Activated CD8-positive, alpha-beta memory T cell treated with anti-CD3 and anti-CD28 coated beads, Interleukin-2, amount 10 ng/mL, durations not matched to agents 7 days and 5 days (primary cell): ENCODE data around the gene APBA2. TPM values are rescaled to one million over a fixed set of nuclear protein-coding genes. Genes with fewer than 3 reads are reported as not detected.
"Not testable (repeated sequence)": the region's sequence is repeated elsewhere in the genome, so short reads cannot be mapped to it uniquely, and the experiment has no call there.

Experiments used
- ATAC-seq: fragments of 150-1000 bp; cut with Tn5 transposase; one replicate; pipeline ENCODE4 v1.10.0; 2021; ENCODE audit warnings: moderate library complexity
- CTCF ChIA-PET: fragments of 350-600 bp; sonication (Branson Sonifier 250); formaldehyde crosslinking; loops from one replicate; lab custom pipeline; 2021; ENCODE audit warnings: antibody characterized with exemption; lab: Charles Lee
- DNase-seq: peaks from one replicate; pipeline ENCODE4 v3.0.0-alpha.2; 2020
- H3K27ac Mint-ChIP-seq: one replicate; pipeline ENCODE4 v1.8.0; 2021; ENCODE audit warnings: mild to moderate bottlenecking, mixed read lengths
- H3K27me3 Mint-ChIP-seq: one replicate; pipeline ENCODE4 v1.8.0; 2021; ENCODE audit warnings: mixed read lengths
- H3K36me3 Mint-ChIP-seq: one replicate; pipeline ENCODE4 v1.8.0; 2021; ENCODE audit warnings: mild to moderate bottlenecking, mixed read lengths
- H3K4me1 Mint-ChIP-seq: one replicate; pipeline ENCODE4 v1.8.0; 2021; ENCODE audit warnings: mixed read lengths
- H3K4me3 Mint-ChIP-seq: one replicate; pipeline ENCODE4 v1.8.0; 2021; ENCODE audit warnings: mild to moderate bottlenecking, moderate library complexity, mixed read lengths
- H3K9me3 Mint-ChIP-seq: one replicate; pipeline ENCODE4 v1.8.0; 2022; ENCODE audit warnings: low read depth, mixed read lengths
- total RNA-seq, 2 experiments: library from RNA; stranded (reverse); gene quantifications; one replicate each; pipeline ENCODE4 v1.2.3, GENCODE V29; 2021

The APBA2 gene
- total RNA-seq, 2 experiments from 2014 or later: 2.6 to 7.9 TPM

- DNase-seq: no peak
- Mint-ChIP-seq H3K4me1 (peaks cover 26% of the 10 kb centered on the region), H3K9me3 (no peaks in the 10 kb centered on the region), H3K4me3 (no peak overlapping the region), H3K27me3 (no peaks in the 10 kb centered on the region), H3K36me3 (no peaks in the 10 kb centered on the region), H3K27ac (no peak overlapping the region)
- no peak for ATAC-seq
- CTCF ChIA-PET: interaction anchor here (2.8 to 7.6 kb wide), 2 partner anchors 10 to 78 kb away, joined by 9 to 78 read pairs; no protein-coding TSS in a partner anchor
Observed at GRCh38 chr15:29092376-29093064, 206.7 kb downstream of the APBA2 start.

DNA sequence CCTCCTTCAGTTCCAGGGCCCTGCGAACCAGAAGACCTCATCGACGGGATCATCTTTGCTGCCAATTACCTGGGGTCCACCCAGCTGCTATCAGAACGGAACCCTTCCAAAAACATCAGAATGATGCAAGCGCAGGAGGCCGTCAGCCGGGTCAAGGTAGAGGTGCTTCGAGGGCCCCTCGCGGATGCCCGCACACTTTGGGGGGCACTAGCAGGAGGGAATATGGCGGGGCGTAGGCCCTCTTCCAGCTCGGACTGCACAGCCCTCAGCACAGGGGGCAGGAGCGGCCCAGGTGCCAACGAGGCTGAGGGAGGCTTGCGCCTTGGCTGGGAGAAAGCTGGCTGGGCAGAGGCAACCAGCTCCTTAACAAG is 207.3 kb downstream of the APBA2 start:
- DNase-seq (no peak), ATAC-seq (no peak)
- no peaks in the 10 kb centered on the region for H3K36me3 Mint-ChIP-seq
- CTCF ChIA-PET: interaction anchor here (7.6 kb wide), 1 partner anchor 10 kb away, joined by 78 read pairs; no protein-coding TSS in a partner anchor
- no peaks in the 10 kb centered on the region for H3K27me3 Mint-ChIP-seq
- H3K4me3 Mint-ChIP-seq: no peak overlapping the region
- H3K9me3 Mint-ChIP-seq: no peaks in the 10 kb centered on the region
- peaks cover 21% of the 10 kb centered on the region for H3K4me1 Mint-ChIP-seq
- no peak overlapping the region for H3K27ac Mint-ChIP-seq

DNA sequence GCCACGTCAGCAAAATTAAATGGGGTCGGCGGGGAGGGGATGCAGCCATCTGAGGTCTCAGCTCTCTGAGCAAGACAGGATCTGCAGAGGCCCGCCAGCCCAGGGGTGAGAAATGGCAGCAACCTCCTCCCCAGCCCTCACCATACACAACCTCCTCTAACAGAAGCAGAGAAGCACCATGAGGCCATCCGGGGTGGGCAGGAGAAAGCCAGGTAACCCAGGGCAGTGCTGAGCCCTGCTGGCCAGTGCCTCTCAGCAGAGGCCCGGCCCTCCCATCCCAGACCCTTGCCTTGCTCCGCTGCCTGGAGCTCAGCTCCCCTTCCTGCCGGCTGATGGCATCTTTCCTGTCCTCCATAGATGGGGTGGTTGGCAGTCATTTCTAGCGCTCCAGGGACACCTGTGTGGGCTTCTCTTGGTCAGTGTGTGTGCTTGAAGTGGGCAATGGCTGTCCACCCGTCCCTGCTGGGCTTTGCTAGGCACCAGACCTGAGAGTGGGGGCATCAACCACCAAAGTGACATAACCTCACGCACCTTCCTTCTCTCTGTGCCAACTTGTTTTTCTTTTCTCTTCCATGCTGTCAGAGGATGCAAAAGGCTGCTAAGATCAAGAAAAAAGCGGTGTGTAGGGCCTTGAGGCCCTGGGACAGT is 208.0 kb downstream of the APBA2 start:
- Mint-ChIP-seq H3K4me1 (peaks cover 13% of the 10 kb centered on the region), H3K27me3 (no peaks in the 10 kb centered on the region), H3K27ac (no peak overlapping the region), H3K4me3 (no peak overlapping the region), H3K36me3 (no peaks in the 10 kb centered on the region), H3K9me3 (no peaks in the 10 kb centered on the region)
- CTCF ChIA-PET: interaction anchor here (7.6 kb wide), 1 partner anchor 9 kb away, joined by 78 read pairs; no protein-coding TSS in a partner anchor
- ATAC-seq (no peak), DNase-seq (no peak)

GRCh38 chr15:29094711-29095110 is 208.9 kb downstream of the APBA2 start:
- no peaks in the 10 kb centered on the region for H3K36me3 Mint-ChIP-seq
- no peaks in the 10 kb centered on the region for H3K9me3 Mint-ChIP-seq
- no peaks in the 10 kb centered on the region for H3K27me3 Mint-ChIP-seq
- H3K27ac Mint-ChIP-seq: no peak overlapping the region
- CTCF ChIA-PET: interaction anchor here (7.6 kb wide), 1 partner anchor 8 kb away, joined by 78 read pairs; no protein-coding TSS in a partner anchor
- no peak overlapping the region for H3K4me3 Mint-ChIP-seq
- no peak for DNase-seq
- peaks cover 7% of the 10 kb centered on the region for H3K4me1 Mint-ChIP-seq
- ATAC-seq: no peak

DNA sequence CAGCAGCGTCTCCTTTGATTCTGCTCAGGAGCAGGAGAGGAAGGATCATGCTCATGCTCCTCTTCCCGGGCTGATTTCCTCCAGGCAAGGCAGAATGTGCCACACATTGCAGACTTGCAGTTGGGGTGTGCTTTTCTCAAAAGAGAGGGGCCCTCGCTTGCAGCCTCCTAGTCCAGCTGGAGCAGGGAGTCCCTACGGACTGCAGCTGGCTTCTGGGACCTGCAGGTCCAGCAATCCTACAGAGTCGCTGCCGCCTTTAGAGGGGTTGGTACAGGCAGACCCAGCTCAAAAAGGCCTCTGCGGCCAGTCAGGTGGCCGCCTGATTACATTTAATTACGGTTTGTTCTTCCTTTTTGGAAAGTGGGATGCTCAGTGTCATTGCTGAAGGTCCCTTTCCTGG is 210.0 kb downstream of the APBA2 start:
- Mint-ChIP-seq H3K27ac (no peak overlapping the region), H3K4me3 (no peak overlapping the region), H3K36me3 (no peaks in the 10 kb centered on the region), H3K9me3 (no peaks in the 10 kb centered on the region), H3K4me1 (no peaks in the 10 kb centered on the region), H3K27me3 (no peaks in the 10 kb centered on the region)
- CTCF ChIA-PET: no interaction called here
- no peak for ATAC-seq
- DNase-seq: no peak

DNA sequence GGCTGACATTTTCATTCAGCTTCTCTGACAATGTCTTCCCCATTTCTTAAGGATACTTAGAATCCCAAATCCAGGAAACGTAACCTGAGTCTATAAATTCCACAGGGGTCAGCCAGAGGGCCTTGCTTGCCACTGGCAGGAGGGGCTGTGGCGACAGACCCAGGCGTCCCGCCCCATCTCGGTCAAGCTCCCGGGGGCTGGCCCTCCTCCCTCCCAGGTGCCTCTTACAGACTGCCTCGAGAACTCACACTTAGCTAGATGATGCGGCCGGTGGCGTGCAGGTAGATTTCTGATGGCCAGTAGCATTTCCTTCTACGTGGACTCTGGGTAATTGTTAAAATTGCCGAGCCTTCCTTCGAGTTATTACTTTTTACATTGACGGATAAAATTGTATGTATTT is 211.4 kb downstream of the APBA2 start:
- H3K36me3 Mint-ChIP-seq: no peaks in the 10 kb centered on the region
- no peak overlapping the region for H3K27ac Mint-ChIP-seq
- no peaks in the 10 kb centered on the region for H3K4me1 Mint-ChIP-seq
- H3K4me3 Mint-ChIP-seq: no peak overlapping the region
- ATAC-seq (no peak), DNase-seq (no peak)
- H3K27me3 Mint-ChIP-seq: no peaks in the 10 kb centered on the region
- H3K9me3 Mint-ChIP-seq: no peaks in the 10 kb centered on the region
- CTCF ChIA-PET: no interaction called here

GRCh38 chr15:29097971-29098370 is 212.2 kb downstream of the APBA2 start:
- CTCF ChIA-PET: no interaction called here
- Mint-ChIP-seq H3K36me3 (no peaks in the 10 kb centered on the region), H3K4me3 (no peak overlapping the region), H3K9me3 (no peaks in the 10 kb centered on the region), H3K4me1 (peaks cover 2% of the 10 kb centered on the region), H3K27me3 (no peaks in the 10 kb centered on the region), H3K27ac (no peak overlapping the region)
- no peak for ATAC-seq
- no peak for DNase-seq

GRCh38 chr15:29098652-29099051 is 212.9 kb downstream of the APBA2 start:
- Mint-ChIP-seq H3K36me3 (no peaks in the 10 kb centered on the region), H3K4me3 (no peak overlapping the region), H3K9me3 (no peaks in the 10 kb centered on the region), H3K27ac (no peak overlapping the region), H3K4me1 (peaks cover 2% of the 10 kb centered on the region), H3K27me3 (no peaks in the 10 kb centered on the region)
- DNase-seq (no peak), ATAC-seq (no peak)
- CTCF ChIA-PET: interaction anchor here (1.5 to 2.5 kb wide), 2 partner anchors 8 to 18 kb away, joined by 5 to 24 read pairs; no protein-coding TSS in a partner anchor

DNA sequence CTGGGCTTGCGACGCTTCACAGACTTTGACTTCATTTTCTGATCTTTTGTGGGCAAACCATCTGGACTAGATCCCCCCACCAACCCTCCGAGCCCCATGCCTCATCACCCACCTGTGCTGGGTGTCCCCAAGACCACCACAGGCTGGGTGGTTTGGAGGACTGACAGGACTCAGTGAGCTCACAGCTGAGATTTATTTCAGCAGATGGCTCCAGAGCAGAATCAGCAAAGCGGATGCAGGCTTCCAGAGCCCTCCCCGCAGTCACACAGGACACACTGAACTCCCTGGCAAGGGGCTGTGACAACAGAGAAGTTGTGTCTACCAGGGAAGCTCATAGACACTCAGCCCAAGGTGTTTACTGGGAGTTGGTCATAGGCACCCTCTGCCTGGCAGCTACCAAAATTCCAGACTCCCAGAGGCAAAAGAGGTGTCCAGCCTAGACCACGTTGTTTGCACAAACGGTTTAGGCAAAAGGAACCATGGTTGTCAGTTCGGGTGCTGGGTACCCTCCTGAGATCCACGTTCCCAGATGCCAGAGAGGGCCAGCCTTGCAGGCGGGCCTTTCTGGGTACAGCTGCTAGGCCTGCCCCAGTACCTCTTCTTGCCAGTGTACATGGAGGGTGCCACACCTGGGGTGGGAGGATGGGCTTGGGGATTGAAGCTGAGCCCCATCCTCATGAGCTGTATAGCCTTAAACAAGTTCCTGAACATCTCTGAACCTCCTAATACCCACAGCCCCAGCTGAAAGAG is 213.5 kb downstream of the APBA2 start:
- H3K27ac Mint-ChIP-seq: no peak overlapping the region
- H3K4me1 Mint-ChIP-seq: peaks cover 2% of the 10 kb centered on the region
- DNase-seq (no peak), ATAC-seq (no peak)
- H3K36me3 Mint-ChIP-seq: no peaks in the 10 kb centered on the region
- no peaks in the 10 kb centered on the region for H3K27me3 Mint-ChIP-seq
- H3K9me3 Mint-ChIP-seq: no peaks in the 10 kb centered on the region
- CTCF ChIA-PET: interaction anchor here (0.5 to 2.5 kb wide), 6 partner anchors 9 to 124 kb away, joined by 3 to 24 read pairs (median 3); no protein-coding TSS in a partner anchor
- H3K4me3 Mint-ChIP-seq: no peak overlapping the region

- Mint-ChIP-seq H3K27ac (no peak overlapping the region), H3K9me3 (no peaks in the 10 kb centered on the region), H3K4me3 (no peak overlapping the region), H3K36me3 (no peaks in the 10 kb centered on the region), H3K4me1 (peaks cover 2% of the 10 kb centered on the region), H3K27me3 (no peaks in the 10 kb centered on the region)
- ATAC-seq: no peak
- DNase-seq: no peak
- CTCF ChIA-PET: interaction anchor here (1.0 to 2.5 kb wide), 4 partner anchors 9 to 125 kb away, joined by 3 to 24 read pairs (median 3); no protein-coding TSS in a partner anchor
Observed at GRCh38 chr15:29100486-29101000, 214.8 kb downstream of the APBA2 start.

DNA sequence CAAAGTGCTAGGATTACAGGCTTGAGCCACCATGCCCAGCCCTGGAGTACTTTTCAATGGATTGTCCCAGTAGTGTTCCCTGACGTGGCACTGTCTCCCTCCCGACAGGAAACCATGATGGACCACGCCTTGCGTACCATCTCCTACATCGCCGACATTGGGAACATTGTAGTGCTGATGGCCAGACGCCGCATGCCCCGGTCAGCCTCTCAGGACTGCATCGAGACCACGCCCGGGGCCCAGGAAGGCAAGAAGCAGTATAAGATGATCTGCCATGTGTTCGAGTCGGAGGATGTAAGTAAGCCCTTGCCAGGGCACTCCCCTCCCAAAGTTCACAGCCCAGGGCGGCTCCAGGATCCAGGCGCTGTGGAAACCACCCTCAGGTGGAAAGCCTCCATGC is 215.7 kb downstream of the APBA2 start:
- Mint-ChIP-seq H3K27ac (no peak overlapping the region), H3K4me3 (no peak overlapping the region), H3K9me3 (no peaks in the 10 kb centered on the region), H3K36me3 (no peaks in the 10 kb centered on the region), H3K27me3 (no peaks in the 10 kb centered on the region), H3K4me1 (peaks cover 2% of the 10 kb centered on the region)
- ATAC-seq (no peak), DNase-seq (no peak)
- CTCF ChIA-PET: interaction anchor here (0.6 to 3.1 kb wide), 25 partner anchors 10 to 974 kb away, joined by 3 to 78 read pairs (median 4); partner anchors contain the start of gene NSMCE3

- not testable (repeated sequence) for H3K27me3 Mint-ChIP-seq, H3K9me3 Mint-ChIP-seq, H3K27ac Mint-ChIP-seq, H3K36me3 Mint-ChIP-seq, H3K4me1 Mint-ChIP-seq, H3K4me3 Mint-ChIP-seq
- peak; percentile 43 for ATAC-seq
- DNase-seq: peak; percentile 71
- CTCF ChIA-PET: interaction anchor here (0.6 to 3.1 kb wide), 28 partner anchors 10 to 973 kb away, joined by 3 to 78 read pairs (median 4); partner anchors contain the start of gene NSMCE3
Observed at GRCh38 chr15:29102173-29102794, 216.5 kb downstream of the APBA2 start.
